Stimulated activated CD8-positive, alpha-beta memory T cell treated with anti-CD3 and anti-CD28 coated beads, Interleukin-4, amount 100 ng/mL, for 4 hours (primary cell): ENCODE data around the gene STRC.
"Not testable (repeated sequence)": the region's sequence is repeated elsewhere in the genome, so short reads cannot be mapped to it uniquely, and the experiment has no call there.

ENCODE experiments used
- DNase-seq, 2 donors: peaks; one replicate each; pipeline ENCODE4 v3.0.0-alpha.2; 2020; ENCODE audit warnings: low read depth in 2 of 2, low spot score in 1 of 2

STRC gene

DNA sequence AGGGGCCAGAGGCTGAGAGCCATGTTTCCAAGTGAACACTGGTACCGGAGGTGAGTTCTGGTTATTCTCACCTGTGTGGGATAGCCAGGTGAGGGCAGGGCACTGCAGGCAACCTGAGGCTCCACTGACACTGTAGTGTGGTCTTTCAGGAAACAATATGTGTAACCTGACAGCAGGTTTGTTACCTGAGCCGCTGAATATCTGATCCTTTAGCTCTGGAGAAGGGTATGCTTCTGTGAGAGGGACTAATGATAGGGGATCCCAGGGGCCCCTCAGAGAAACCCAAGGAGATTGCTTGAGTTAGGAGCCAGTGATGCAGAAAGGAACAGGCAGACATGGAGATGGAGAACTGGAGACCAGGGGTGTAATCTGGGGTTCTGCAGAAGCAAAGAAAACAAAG lies at the start of gene STRC:
TSS of gene STRC (minus strand) at position 101 of the 400 bp plus-strand sequence. CDS start at position 23, 78 bp downstream.
- DNase-seq: not testable (repeated sequence)

DNA sequence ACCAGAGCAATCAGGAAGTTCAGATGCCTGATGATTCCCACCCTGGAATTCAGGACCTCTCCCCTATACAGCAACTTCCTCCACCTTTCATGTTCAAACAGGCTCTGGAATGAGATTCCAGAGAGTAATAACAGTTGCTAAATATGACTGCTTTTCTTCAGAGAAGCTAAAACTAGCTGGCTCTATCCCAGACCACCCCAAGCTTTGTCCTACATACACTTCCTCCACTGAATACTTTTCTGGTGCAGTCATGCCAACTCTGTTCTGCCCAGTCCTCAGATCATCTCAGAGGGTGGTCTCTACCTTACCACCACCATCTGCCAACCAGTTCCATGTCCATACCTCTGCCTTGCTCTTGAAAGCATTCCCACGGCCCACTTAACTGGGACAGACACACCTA lies 47.6 kb upstream of the STRC start:
- DNase-seq: not testable (repeated sequence)

- not testable (repeated sequence) for DNase-seq
Measured at GRCh38 chr15:43663333-43663732, 44.7 kb upstream of the STRC start.

DNA sequence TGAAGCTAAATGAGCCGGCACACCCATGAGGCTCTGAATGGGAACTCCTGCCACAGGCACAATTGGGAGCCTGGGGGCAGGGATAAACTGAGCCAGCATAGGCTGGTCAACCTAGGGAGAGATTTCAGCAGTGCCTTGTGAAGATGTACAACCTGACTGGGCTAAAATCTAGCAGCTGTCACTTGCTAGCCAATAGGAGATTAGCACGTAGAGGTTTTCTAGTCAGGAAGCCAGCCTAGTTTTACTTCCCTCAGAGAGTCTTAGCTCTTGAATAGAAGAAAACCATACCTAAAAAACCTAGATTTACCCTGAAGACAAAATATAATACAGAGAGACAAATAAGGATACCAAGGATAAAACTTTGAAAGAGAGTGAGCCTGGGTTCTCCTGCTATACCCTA lies 43.7 kb upstream of the STRC start:
- DNase-seq: not testable (repeated sequence)

- not testable (repeated sequence) for DNase-seq
Measured at GRCh38 chr15:43659727-43660126, 41.1 kb upstream of the STRC start.

GRCh38 chr15:43649430-43649926 lies 30.9 kb upstream of the STRC start:
- not testable (repeated sequence) for DNase-seq

GRCh38 chr15:43648649-43649429 lies 30.2 kb upstream of the STRC start, which contains the start of gene CATSPER2:
TSS of gene CATSPER2 (minus strand) at chr15:43648844. CDS start at chr15:43648061, 783 bp downstream.
- DNase-seq: no peak

GRCh38 chr15:43638464-43639204 lies 20.0 kb upstream of the STRC start:
- not testable (repeated sequence) for DNase-seq

GRCh38 chr15:43626937-43627336 lies 8.3 kb upstream of the STRC start:
- DNase-seq: not testable (repeated sequence)

GRCh38 chr15:43625106-43625505 lies 6.5 kb upstream of the STRC start:
- DNase-seq: no peak

GRCh38 chr15:43622068-43622799 lies 3.6 kb upstream of the STRC start:
- not testable (repeated sequence) for DNase-seq

GRCh38 chr15:43617750-43618149 lies 850 bp downstream of the STRC start:
- DNase-seq: not testable (repeated sequence)

- not testable (repeated sequence) for DNase-seq
Measured at GRCh38 chr15:43602233-43602632, 16.4 kb downstream of the STRC start.

DNA sequence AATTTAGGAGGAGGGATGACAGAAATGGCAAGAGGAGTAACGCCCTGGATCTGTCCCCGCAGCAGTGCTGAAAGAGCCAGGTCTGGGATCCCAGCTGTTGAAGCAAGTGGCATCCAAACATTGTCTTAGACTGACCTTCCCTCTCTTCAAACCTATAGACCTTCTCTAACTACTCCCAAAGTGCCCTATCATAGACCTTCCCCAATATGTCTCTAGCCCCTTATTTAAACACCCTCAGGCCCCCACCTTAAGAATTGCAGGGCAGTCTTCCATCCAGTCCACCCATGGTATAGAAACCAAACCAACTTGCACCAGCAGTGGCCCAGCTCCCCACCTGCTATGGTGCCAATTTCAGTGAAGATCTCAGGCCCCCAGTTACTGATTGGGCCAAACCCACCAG lies 18.4 kb downstream of the STRC start:
- DNase-seq: not testable (repeated sequence)

DNA sequence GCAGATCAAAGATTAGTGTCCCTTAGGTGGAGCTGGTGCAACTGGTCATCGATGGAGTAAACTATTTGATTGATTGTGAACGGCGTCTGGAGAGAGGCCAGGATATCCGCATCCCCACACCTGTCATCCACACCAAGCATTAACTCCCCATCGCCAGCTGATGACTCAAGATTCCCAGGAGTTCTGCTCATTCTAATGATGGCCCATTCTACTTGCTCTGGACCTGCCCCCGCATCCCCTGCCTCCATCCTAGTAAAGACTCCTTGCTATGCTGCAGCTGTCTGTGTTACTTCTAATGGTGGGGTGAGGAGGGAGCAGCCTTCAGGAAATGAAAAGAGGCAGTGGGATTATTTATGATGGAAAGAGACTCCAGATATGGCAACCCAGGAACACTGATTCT lies 19.5 kb downstream of the STRC start:
- not testable (repeated sequence) for DNase-seq

DNA sequence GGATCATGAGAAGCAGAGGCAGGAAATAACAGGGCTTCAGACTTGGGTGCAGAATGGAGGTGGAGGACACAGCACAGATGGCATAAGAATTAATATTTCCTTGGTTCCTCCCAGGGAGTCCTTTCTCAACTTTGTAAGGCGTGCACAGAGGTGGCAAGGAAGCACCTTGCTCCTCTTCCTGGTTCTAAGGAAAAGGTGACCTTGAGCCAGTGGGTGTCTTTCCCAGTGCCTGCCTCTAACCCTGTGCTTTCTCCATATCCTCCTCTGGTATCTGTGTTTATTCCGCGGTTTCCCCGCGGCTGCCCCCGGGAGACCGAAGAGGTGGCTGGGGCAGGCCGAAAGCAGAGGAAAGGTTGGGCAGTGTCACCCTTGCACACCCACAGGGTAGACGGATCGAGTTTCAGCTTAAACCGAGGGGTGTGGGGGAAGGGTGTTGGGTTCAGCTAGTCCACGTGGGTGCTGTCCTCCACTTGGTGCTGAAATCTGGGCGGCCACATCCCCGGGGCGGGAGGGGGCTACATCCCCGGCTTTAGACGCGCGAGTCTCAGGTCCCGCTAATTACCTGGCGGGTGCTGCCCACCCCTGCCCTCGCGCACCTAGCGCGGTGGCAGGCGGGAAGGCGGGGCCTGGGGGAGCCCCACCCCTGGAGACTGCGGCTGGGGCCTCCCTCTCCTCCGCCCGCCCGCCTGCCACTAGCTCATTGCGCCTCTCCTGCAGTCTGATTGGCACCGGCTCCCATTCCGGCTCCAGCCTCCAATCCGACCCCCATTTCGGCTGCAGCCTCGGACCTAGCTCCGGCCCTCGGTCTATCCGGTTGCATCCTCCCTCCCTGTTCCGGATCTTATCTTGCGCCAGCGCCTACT lies 25.0 kb downstream of the STRC start, which contains the start of gene CKMT1B:
TSS of gene CKMT1B (plus strand) at position 700 of the 863 bp plus-strand sequence. CDS start 192 bp downstream, outside the sequence.
- DNase-seq: not testable (repeated sequence)

DNA sequence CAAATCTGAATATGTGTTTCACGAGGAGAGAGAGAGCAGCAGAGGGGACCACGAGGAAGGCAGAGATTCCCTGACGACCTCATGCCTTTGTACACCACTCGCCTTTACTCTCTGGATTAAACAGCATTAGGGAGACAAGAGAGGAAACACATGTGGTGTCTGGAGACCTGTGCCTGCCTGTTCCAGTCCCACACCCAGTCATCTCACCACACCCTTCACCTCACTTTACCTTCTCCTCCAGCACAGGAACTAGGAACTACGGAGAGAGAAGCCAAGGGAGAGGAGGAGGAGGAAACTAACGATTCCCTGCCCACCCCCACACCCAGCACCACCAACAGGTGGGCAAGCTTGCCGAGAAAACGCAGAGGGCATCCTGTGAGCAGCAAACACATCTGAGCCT lies 25.8 kb downstream of the STRC start:
- DNase-seq: not testable (repeated sequence)

GRCh38 chr15:43589778-43590466 lies 28.7 kb downstream of the STRC start, which contains the start of gene PPIP5K1:
TSS of gene PPIP5K1 (minus strand) at chr15:43590208. CDS start at chr15:43584504, 5,704 bp downstream.
- not testable (repeated sequence) for DNase-seq

GRCh38 chr15:43574607-43575006 lies 44.0 kb downstream of the STRC start:
- not testable (repeated sequence) for DNase-seq
